ENCODE measurements around the gene SEC14L6.
A peak's percentile ranks its signal among the peaks of the same experiment; 100 is the strongest.

Gene SEC14L6

GRCh38 chr22:30578481-30578880, 31.9 kb upstream of the SEC14L6 start:
- no peak overlapping the region for H3K4me3 ChIP-seq (ENCODE audit: low read depth in 1 of 2, low read length in 2 of 2)
- H2AFZ ChIP-seq (ENCODE audit: low read depth, low read length), result no peak overlapping the region
- no peak overlapping the region for H3K27ac ChIP-seq (ENCODE audit: low read length)
- no peaks in the 10 kb centered on the region for H3K9me3 ChIP-seq (ENCODE audit: insufficient read depth, low read length, severe bottlenecking)
- no peak for ATAC-seq (ENCODE audit: insufficient read depth, low read depth)
- no peaks in the 10 kb centered on the region for H3K27me3 ChIP-seq (ENCODE audit: insufficient read depth, low read length, poor library complexity)
- H4K20me1 ChIP-seq (ENCODE audit: insufficient read depth, low read length), result peaks cover 33% of the 10 kb centered on the region
- no peaks in the 10 kb centered on the region for H3K4me1 ChIP-seq (ENCODE audit: insufficient read depth, low read length)
- TF ChIP-seq EZH2 (IDR thresholded peaks at IDR 0.05; ENCODE audit: borderline replicate concordance, low read depth, low read length, severe bottlenecking) (no peak), CTCF (IDR thresholded peaks at IDR 0.05; ENCODE audit: borderline replicate concordance, extremely low read depth, low read length, poor library complexity, severe bottlenecking) (no peak)
- no peaks in the 10 kb centered on the region for H3K79me2 ChIP-seq (ENCODE audit: insufficient read depth, low read length)
- no peak overlapping the region for H3K9ac ChIP-seq (ENCODE audit: low read depth, low read length)
- peaks cover 85% of the 10 kb centered on the region for H3K36me3 ChIP-seq (ENCODE audit: insufficient read depth, low read length)
- H3K4me2 ChIP-seq (ENCODE audit: insufficient read depth, low read length), result no peak overlapping the region
- DNase-seq, result no peak

DNA sequence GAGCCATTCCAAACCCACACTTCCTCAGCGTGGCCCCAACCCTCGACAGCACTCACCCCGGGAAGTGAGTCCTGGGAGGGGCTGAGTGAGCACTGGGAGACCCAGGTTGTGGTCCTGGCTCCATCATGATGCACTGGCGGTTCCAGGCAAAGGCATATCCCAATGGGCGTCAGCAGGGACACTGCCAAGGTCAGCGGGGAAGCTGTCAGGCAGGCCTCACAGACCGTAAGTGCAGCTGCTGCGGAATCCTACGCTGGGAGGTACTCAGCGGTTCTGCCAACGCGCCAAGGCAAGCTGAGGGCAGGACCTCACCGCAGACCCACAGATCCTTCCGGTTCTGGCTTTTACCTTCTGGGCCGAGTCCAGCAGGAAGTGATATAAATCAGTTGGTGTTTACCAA, 29.3 kb upstream of the SEC14L6 start:
- Histone ChIP-seq H3K27ac (ENCODE audit: low read length) (no peak overlapping the region), H4K20me1 (ENCODE audit: insufficient read depth, low read length) (peaks cover 22% of the 10 kb centered on the region), H3K4me3 (ENCODE audit: low read depth in 1 of 2, low read length in 2 of 2) (no peak overlapping the region), H3K36me3 (ENCODE audit: insufficient read depth, low read length) (peaks cover 59% of the 10 kb centered on the region), H3K4me1 (ENCODE audit: insufficient read depth, low read length) (no peaks in the 10 kb centered on the region), H3K27me3 (ENCODE audit: insufficient read depth, low read length, poor library complexity) (no peaks in the 10 kb centered on the region), H3K79me2 (ENCODE audit: insufficient read depth, low read length) (no peaks in the 10 kb centered on the region), H3K9me3 (ENCODE audit: insufficient read depth, low read length, severe bottlenecking) (no peaks in the 10 kb centered on the region), H2AFZ (ENCODE audit: low read depth, low read length) (no peak overlapping the region), H3K4me2 (ENCODE audit: insufficient read depth, low read length) (no peak overlapping the region), H3K9ac (ENCODE audit: low read depth, low read length) (no peak overlapping the region)
- TF ChIP-seq EZH2 (IDR thresholded peaks at IDR 0.05; ENCODE audit: borderline replicate concordance, low read depth, low read length, severe bottlenecking) (no peak), CTCF (IDR thresholded peaks at IDR 0.05; ENCODE audit: borderline replicate concordance, extremely low read depth, low read length, poor library complexity, severe bottlenecking) (no peak)
- DNase-seq, result no peak
- ATAC-seq (ENCODE audit: insufficient read depth, low read depth), result 0 out of 3 replicates have a peak, but pooled peaks have one; percentile 11

DNA sequence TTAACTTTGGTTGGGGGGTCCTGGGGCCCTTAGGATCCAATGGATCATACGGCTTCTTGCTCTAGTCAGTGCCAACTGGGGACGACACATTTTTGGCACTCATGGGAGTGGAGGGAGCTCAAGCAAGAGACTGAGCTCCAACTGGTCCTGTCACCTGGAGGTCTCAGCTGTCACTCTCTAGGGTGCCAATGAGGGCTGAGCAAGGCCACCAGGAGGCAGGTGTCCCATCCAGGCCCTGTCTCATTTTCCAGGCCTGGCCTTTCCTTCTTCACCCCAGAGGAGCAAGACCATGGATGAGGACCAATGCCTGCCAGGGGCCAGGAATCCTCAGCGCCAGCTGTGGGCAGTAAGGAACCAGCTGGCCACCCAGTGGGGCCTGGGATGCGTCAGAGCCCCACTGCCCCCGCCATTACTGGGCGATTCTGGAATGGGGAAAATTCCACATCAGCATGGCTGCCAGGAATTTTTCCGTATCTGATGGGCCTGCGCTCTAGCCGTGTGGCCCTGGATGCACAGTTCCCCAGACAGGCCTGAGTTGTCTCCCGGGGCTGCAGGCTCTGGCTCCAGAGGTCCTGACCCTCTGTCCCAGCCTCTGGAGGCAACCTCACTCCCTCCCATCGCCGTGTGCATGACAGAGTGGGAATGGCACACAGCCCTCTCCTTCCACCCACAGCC, 28.6 kb upstream of the SEC14L6 start:
- Histone ChIP-seq H3K27me3 (ENCODE audit: insufficient read depth, low read length, poor library complexity) (no peaks in the 10 kb centered on the region), H3K79me2 (ENCODE audit: insufficient read depth, low read length) (no peaks in the 10 kb centered on the region), H3K9me3 (ENCODE audit: insufficient read depth, low read length, severe bottlenecking) (no peaks in the 10 kb centered on the region), H2AFZ (ENCODE audit: low read depth, low read length) (no peak overlapping the region), H3K4me1 (ENCODE audit: insufficient read depth, low read length) (no peaks in the 10 kb centered on the region), H3K4me2 (ENCODE audit: insufficient read depth, low read length) (no peak overlapping the region), H3K4me3 (ENCODE audit: low read depth in 1 of 2, low read length in 2 of 2) (no peak overlapping the region), H3K27ac (ENCODE audit: low read length) (no peak overlapping the region), H4K20me1 (ENCODE audit: insufficient read depth, low read length) (peaks cover 22% of the 10 kb centered on the region), H3K36me3 (ENCODE audit: insufficient read depth, low read length) (peaks cover 52% of the 10 kb centered on the region), H3K9ac (ENCODE audit: low read depth, low read length) (no peak overlapping the region)
- TF ChIP-seq EZH2 (IDR thresholded peaks at IDR 0.05; ENCODE audit: borderline replicate concordance, low read depth, low read length, severe bottlenecking), result no peak
- TF ChIP-seq CTCF (IDR thresholded peaks at IDR 0.05; ENCODE audit: borderline replicate concordance, extremely low read depth, low read length, poor library complexity, severe bottlenecking), result no peak
- ATAC-seq (ENCODE audit: insufficient read depth, low read depth) (0 out of 3 replicates have a peak, but pooled peaks have one; percentile 16), DNase-seq (no peak)

Data from DND-41 (cell line).